Trophoblast cell (in vitro differentiated cells and primary cell): Measurements from ENCODE around the gene COBL.

Experiments used
- DNase-seq, 2 donors: peaks; one replicate each; pipeline ENCODE4 v3.0.0-alpha.2; 2016
- H2AFZ ChIP-seq: 2 replicates; pipeline ENCODE4 v1.6.1; 2013; ENCODE audit warnings: low read length, moderate library complexity, mild to moderate bottlenecking; ENCODE audit not compliant: insufficient read depth, poor library complexity
- H2AK5ac ChIP-seq: 2 replicates; pipeline ENCODE4 v1.6.1; 2013; ENCODE audit warnings: mild to moderate bottlenecking, low read length
- H2BK120ac ChIP-seq: 2 replicates; pipeline ENCODE4 v1.6.1; 2013; ENCODE audit warnings: low read length, mild to moderate bottlenecking, moderate library complexity; ENCODE audit not compliant: insufficient read depth, poor library complexity
- H2BK12ac ChIP-seq: 2 replicates; pipeline ENCODE4 v1.6.1; 2013; ENCODE audit warnings: mild to moderate bottlenecking, low read length, moderate library complexity
- H2BK5ac ChIP-seq: 2 replicates; pipeline ENCODE4 v1.6.1; 2013; ENCODE audit warnings: low read length, low read depth, moderate library complexity, mild to moderate bottlenecking; ENCODE audit not compliant: poor library complexity
- H3K14ac ChIP-seq: 2 replicates; pipeline ENCODE4 v1.6.1; 2013; ENCODE audit warnings: mild to moderate bottlenecking, low read length
- H3K18ac ChIP-seq: 2 replicates; pipeline ENCODE4 v1.6.1; 2013; ENCODE audit warnings: mild to moderate bottlenecking, low read length
- H3K23ac ChIP-seq: 2 replicates; pipeline ENCODE4 v1.6.1; 2013; ENCODE audit warnings: low read length
- H3K27ac ChIP-seq: 2 replicates; pipeline ENCODE4 v1.5.1; 2013; ENCODE audit warnings: low read depth, mild to moderate bottlenecking, inconsistent platforms, low read length, moderate library complexity
- H3K27me3 ChIP-seq: 2 replicates; pipeline ENCODE4 v1.6.1; 2013; ENCODE audit warnings: inconsistent platforms, mild to moderate bottlenecking, low read length, moderate library complexity; ENCODE audit not compliant: insufficient read depth
- H3K36me3 ChIP-seq, 2 experiments: 1 replicate in 1 of 2; 2 replicates in 1 of 2; pipeline ENCODE4 v1.6.1; 2013; ENCODE audit warnings: low read length in 2 of 2, mild to moderate bottlenecking in 2 of 2, moderate library complexity in 1 of 2; ENCODE audit not compliant: insufficient read depth in 2 of 2, control insufficient read depth in 1 of 2
- H3K4ac ChIP-seq: 2 replicates; pipeline ENCODE4 v1.6.1; 2013; ENCODE audit warnings: low read depth, mild to moderate bottlenecking, low read length, moderate library complexity
- H3K4me1 ChIP-seq, 2 experiments: 1 replicate in 1 of 2; 2 replicates in 1 of 2; pipeline ENCODE4 v1.6.1; 2013; ENCODE audit warnings: low read length in 2 of 2, mild to moderate bottlenecking in 2 of 2, moderate library complexity in 1 of 2; ENCODE audit not compliant: insufficient read depth in 2 of 2, control insufficient read depth in 1 of 2
- H3K4me2 ChIP-seq: 2 replicates; pipeline ENCODE4 v1.6.1; 2013; ENCODE audit warnings: inconsistent platforms, mild to moderate bottlenecking, low read length, moderate library complexity
- H3K4me3 ChIP-seq: 2 replicates; pipeline ENCODE4 v1.5.1; 2013; ENCODE audit warnings: mild to moderate bottlenecking, low read depth, low read length, inconsistent platforms
- H3K79me1 ChIP-seq: one replicate; pipeline ENCODE4 v1.6.1; 2013; ENCODE audit warnings: low read length
- H3K79me2 ChIP-seq: 2 replicates; pipeline ENCODE4 v1.6.1; 2013; ENCODE audit warnings: low read length, mild to moderate bottlenecking; ENCODE audit not compliant: control insufficient read depth, insufficient read depth, poor library complexity
- H3K9ac ChIP-seq: 2 replicates; pipeline ENCODE4 v1.6.1; 2013; ENCODE audit warnings: mild to moderate bottlenecking, low read length
- H3K9me3 ChIP-seq: 2 replicates; pipeline ENCODE4 v1.6.1; 2013; ENCODE audit warnings: low read depth, mild to moderate bottlenecking, control low read depth, inconsistent platforms, low read length; ENCODE audit not compliant: insufficient read depth
- H4K12ac ChIP-seq: 2 replicates; pipeline ENCODE4 v1.6.1; 2013; ENCODE audit warnings: low read depth, mild to moderate bottlenecking, low read length, moderate library complexity
- H4K8ac ChIP-seq: 2 replicates; pipeline ENCODE4 v1.6.1; 2013; ENCODE audit warnings: low read depth, mild to moderate bottlenecking, low read length, moderate library complexity
- H4K91ac ChIP-seq: one replicate; pipeline ENCODE4 v1.6.1; 2013; ENCODE audit warnings: low read depth, mild to moderate bottlenecking, low read length, moderate library complexity
- WGBS: extraction: QIAGEN DNeasy Blood & Tissue Kit; methylation state at CpG from one replicate; pipeline ENCODE4 v1.1.7; 2013; ENCODE audit warnings: missing lambda C conversion rate; ENCODE audit not compliant: insufficient read length, insufficient coverage; ENCODE audit errors: extremely low coverage; 5-methylcytosine and 5-hydroxymethylcytosine counted together

The COBL gene

GRCh38 chr7:51038573-51038972 is 278.0 kb downstream of the COBL start:
- Histone ChIP-seq H3K9me3 (no peaks in the 10 kb centered on the region), H3K27me3 (no peaks in the 10 kb centered on the region), H3K79me2 (no peaks in the 10 kb centered on the region), H3K14ac (no peak overlapping the region), H3K4ac (no peak overlapping the region), H2AFZ (no peak overlapping the region), H4K8ac (no peak overlapping the region), H3K36me3 (no peaks in the 10 kb centered on the region), H3K23ac (no peak overlapping the region), H2BK12ac (no peak overlapping the region), H2BK5ac (no peak overlapping the region), H4K12ac (no peak overlapping the region), H2AK5ac (no peak overlapping the region), H3K4me1 (no peaks in the 10 kb centered on the region), H2BK120ac (no peak overlapping the region), H3K79me1 (no peaks in the 10 kb centered on the region), H3K9ac (no peak overlapping the region), H3K18ac (no peak overlapping the region), H3K4me3 (no peak overlapping the region), H3K4me2 (no peak overlapping the region), H3K27ac (no peak overlapping the region), H4K91ac (no peak overlapping the region)
- WGBS, result no CpG with 5 or more reads among the region's 3 CpGs
- no peak for DNase-seq

- no peaks in the 10 kb centered on the region for H3K27me3 ChIP-seq
- no peak overlapping the region for H2BK5ac ChIP-seq
- no peak overlapping the region for H3K18ac ChIP-seq
- no peak overlapping the region for H3K4me2 ChIP-seq
- H4K12ac ChIP-seq, result no peak overlapping the region
- H3K36me3 ChIP-seq, result no peaks in the 10 kb centered on the region
- H2AFZ ChIP-seq, result no peak overlapping the region
- H4K8ac ChIP-seq, result no peak overlapping the region
- no peak overlapping the region for H3K9ac ChIP-seq
- H3K27ac ChIP-seq, result no peak overlapping the region
- H3K4ac ChIP-seq, result no peak overlapping the region
- no peak overlapping the region for H3K14ac ChIP-seq
- no CpG with 5 or more reads among the region's 8 CpGs for WGBS
- no peak overlapping the region for H3K4me3 ChIP-seq
- no peak overlapping the region for H3K23ac ChIP-seq
- no peak overlapping the region for H2BK12ac ChIP-seq
- H3K4me1 ChIP-seq, result no peaks in the 10 kb centered on the region
- no peak overlapping the region for H4K91ac ChIP-seq
- DNase-seq, result peak in 1 of 2 donors; percentile 47
- H3K79me1 ChIP-seq, result no peaks in the 10 kb centered on the region
- H3K9me3 ChIP-seq, result peaks cover 2% of the 10 kb centered on the region
- no peaks in the 10 kb centered on the region for H3K79me2 ChIP-seq
- no peak overlapping the region for H2BK120ac ChIP-seq
- no peak overlapping the region for H2AK5ac ChIP-seq
Measured at GRCh38 chr7:51035716-51036115, 280.9 kb downstream of the COBL start.

- Histone ChIP-seq H4K91ac (no peak overlapping the region), H3K9me3 (peaks cover 2% of the 10 kb centered on the region), H3K4me1 (peaks cover 0 to 1% of the 10 kb centered on the region in 2 experiments), H2BK5ac (no peak overlapping the region), H3K9ac (peak overlapping the region; percentile 31), H3K27ac (no peak overlapping the region), H3K4me3 (no peak overlapping the region), H4K12ac (no peak overlapping the region), H3K18ac (no peak overlapping the region), H3K79me1 (no peaks in the 10 kb centered on the region), H2BK12ac (no peak overlapping the region), H4K8ac (no peak overlapping the region), H3K23ac (no peak overlapping the region), H3K4ac (no peak overlapping the region), H2AK5ac (no peak overlapping the region), H3K79me2 (no peaks in the 10 kb centered on the region), H3K14ac (no peak overlapping the region), H2AFZ (no peak overlapping the region), H3K4me2 (no peak overlapping the region), H3K27me3 (no peaks in the 10 kb centered on the region), H3K36me3 (no peaks in the 10 kb centered on the region), H2BK120ac (no peak overlapping the region)
- no CpG with 5 or more reads among the region's 10 CpGs for WGBS
- DNase-seq, result no peak
Measured at GRCh38 chr7:51034521-51035264, 281.9 kb downstream of the COBL start.

- Histone ChIP-seq H2BK120ac (no peak overlapping the region), H2AK5ac (no peak overlapping the region), H3K14ac (no peak overlapping the region), H3K4ac (no peak overlapping the region), H3K4me3 (no peak overlapping the region), H3K9me3 (peaks cover 2% of the 10 kb centered on the region), H3K79me2 (no peaks in the 10 kb centered on the region), H3K36me3 (no peaks in the 10 kb centered on the region), H3K18ac (no peak overlapping the region), H4K8ac (no peak overlapping the region), H3K4me1 (peaks cover 0 to 1% of the 10 kb centered on the region in 2 experiments), H3K27ac (no peak overlapping the region), H3K4me2 (no peak overlapping the region), H4K12ac (no peak overlapping the region), H4K91ac (no peak overlapping the region), H2BK12ac (no peak overlapping the region), H2AFZ (no peak overlapping the region), H3K27me3 (no peaks in the 10 kb centered on the region), H3K23ac (no peak overlapping the region), H3K79me1 (no peaks in the 10 kb centered on the region), H2BK5ac (no peak overlapping the region), H3K9ac (no peak overlapping the region)
- DNase-seq, result no peak
- no CpG with 5 or more reads among the region's 8 CpGs for WGBS
Measured at GRCh38 chr7:51033727-51034520, 282.7 kb downstream of the COBL start.
